Breast epithelium (tissue), 3 donors: Measurements from ENCODE around the gene ZMYND11.

ENCODE experiments used
- CTCF ChIP-seq, 3 donors: fragments of 450-650 bp; IDR thresholded peaks; one replicate each; pipeline ENCODE4 v1.5.1; 2016 to 2017; ENCODE audit warnings: antibody characterized with exemption in 3 of 3, mild to moderate bottlenecking in 3 of 3, moderate library complexity in 3 of 3
- POLR2A ChIP-seq: fragments of 450-650 bp; IDR thresholded peaks from one replicate; pipeline ENCODE4 v1.6.1; 2016; ENCODE audit warnings: antibody characterized with exemption, mild to moderate bottlenecking, moderate library complexity
- POLR2AphosphoS5 ChIP-seq, 3 donors: sonication (generic); formaldehyde crosslinking; IDR thresholded peaks; one replicate each; pipeline ENCODE4 v1.6.1; 2017; ENCODE audit warnings: antibody characterized with exemption in 3 of 3

- TF ChIP-seq CTCF (IDR thresholded peaks at IDR 0.05): no peak
- TF ChIP-seq POLR2A: no peak
- no peak for TF ChIP-seq POLR2AphosphoS5 (IDR thresholded peaks at IDR 0.05)
Observed at GRCh38 chr10:269440-270074, 134.3 kb downstream of the ZMYND11 start.
